ENCODE data around the gene GPR132. TPM values are rescaled to one million over a fixed set of nuclear protein-coding genes. Genes with fewer than 3 reads are reported as not detected.

Gene GPR132
- total RNA-seq, 1 donor from 2014 or later = 0.29 TPM

GRCh38 chr14:105090493-105091053 is 25.3 kb upstream of the GPR132 start:
- peak; percentile 93 for TF ChIP-seq CTCF (conservative IDR thresholded peaks at IDR 0.05; ENCODE audit: low read depth, low read length)
- no peak for DNase-seq (ENCODE audit: low read depth)
- no peak overlapping the region for H3K4me3 ChIP-seq (ENCODE audit: low read depth, low read length)

- H3K4me3 ChIP-seq (ENCODE audit: low read depth, low read length) = no peak overlapping the region
- TF ChIP-seq CTCF (conservative IDR thresholded peaks at IDR 0.05; ENCODE audit: low read depth, low read length) = no peak
- DNase-seq (ENCODE audit: low read depth) = no peak
These were observed 24.7 kb upstream of the GPR132 start for GRCh38 chr14:105089746-105090492.

- no peak for TF ChIP-seq CTCF (conservative IDR thresholded peaks at IDR 0.05; ENCODE audit: low read depth, low read length)
- DNase-seq (ENCODE audit: low read depth) = no peak
- H3K4me3 ChIP-seq (ENCODE audit: low read depth, low read length) = no peak overlapping the region
These were observed 23.8 kb upstream of the GPR132 start for GRCh38 chr14:105088812-105089745.

GRCh38 chr14:105087963-105088811 is 23.0 kb upstream of the GPR132 start:
- DNase-seq (ENCODE audit: low read depth) = no peak
- no peak for TF ChIP-seq CTCF (conservative IDR thresholded peaks at IDR 0.05; ENCODE audit: low read depth, low read length)
- peak overlapping the region; percentile 67 for H3K4me3 ChIP-seq (ENCODE audit: low read depth, low read length)

- no peak for TF ChIP-seq CTCF (conservative IDR thresholded peaks at IDR 0.05; ENCODE audit: low read depth, low read length)
- no peak for DNase-seq (ENCODE audit: low read depth)
These were observed 22.2 kb upstream of the GPR132 start for GRCh38 chr14:105087308-105087962.

GRCh38 chr14:105086833-105087307 is 21.6 kb upstream of the GPR132 start:
- peak; percentile 77 for TF ChIP-seq CTCF (conservative IDR thresholded peaks at IDR 0.05; ENCODE audit: low read depth, low read length)
- peak overlapping the region; percentile 67 for H3K4me3 ChIP-seq (ENCODE audit: low read depth, low read length)
- no peak for DNase-seq (ENCODE audit: low read depth)

More at GRCh38 chr14:105087308-105087962, 22.2 kb upstream of the GPR132 start:
- peak overlapping the region; percentile 67 for H3K4me3 ChIP-seq (ENCODE audit: low read depth, low read length)

All from epithelial cell of proximal tubule (primary cell).